HS-5 (cell line): ENCODE measurements around the gene PAGR1.
"Not testable (repeated sequence)": the region's sequence is repeated elsewhere in the genome, so short reads cannot be mapped to it uniquely, and the experiment has no call there.

Experiments used
- DNase-seq: peaks from one replicate; pipeline ENCODE4 v3.0.0-alpha.2; 2012; ENCODE audit warnings: low read depth

The PAGR1 gene

DNA sequence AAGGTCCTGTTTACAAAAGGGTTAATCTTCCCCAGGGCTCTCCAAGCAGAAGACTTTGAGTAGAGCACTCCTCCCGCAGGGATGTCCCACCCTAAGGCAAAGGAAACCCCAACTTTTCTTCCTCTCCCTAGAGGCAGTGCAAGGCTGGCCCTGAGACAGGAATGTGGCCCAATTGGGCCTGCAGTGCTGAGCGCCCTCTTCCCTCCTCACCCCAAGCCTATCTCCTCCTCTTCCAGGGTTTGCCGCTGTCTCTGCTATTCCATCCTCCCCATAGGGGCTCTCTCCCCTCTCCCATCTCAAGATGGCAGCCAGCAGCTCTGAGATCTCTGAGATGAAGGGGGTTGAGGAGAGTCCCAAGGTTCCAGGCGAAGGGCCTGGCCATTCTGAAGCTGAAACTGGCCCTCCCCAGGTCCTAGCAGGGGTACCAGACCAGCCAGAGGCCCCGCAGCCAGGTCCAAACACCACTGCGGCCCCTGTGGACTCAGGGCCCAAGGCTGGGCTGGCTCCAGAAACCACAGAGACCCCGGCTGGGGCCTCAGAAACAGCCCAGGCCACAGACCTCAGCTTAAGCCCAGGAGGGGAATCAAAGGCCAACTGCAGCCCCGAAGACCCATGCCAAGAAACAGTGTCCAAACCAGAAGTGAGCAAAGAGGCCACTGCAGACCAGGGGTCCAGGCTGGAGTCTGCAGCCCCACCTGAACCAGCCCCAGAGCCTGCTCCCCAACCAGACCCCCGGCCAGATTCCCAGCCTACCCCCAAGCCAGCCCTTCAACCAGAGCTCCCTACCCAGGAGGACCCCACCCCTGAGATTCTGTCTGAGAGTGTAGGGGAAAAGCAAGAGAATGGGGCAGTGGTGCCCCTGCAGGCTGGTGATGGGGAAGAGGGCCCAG, 3.0 kb upstream of the PAGR1 start:
- no peak for DNase-seq

- no peak for DNase-seq
Observed at GRCh38 chr16:29813644-29814562, 2.0 kb upstream of the PAGR1 start.

DNA sequence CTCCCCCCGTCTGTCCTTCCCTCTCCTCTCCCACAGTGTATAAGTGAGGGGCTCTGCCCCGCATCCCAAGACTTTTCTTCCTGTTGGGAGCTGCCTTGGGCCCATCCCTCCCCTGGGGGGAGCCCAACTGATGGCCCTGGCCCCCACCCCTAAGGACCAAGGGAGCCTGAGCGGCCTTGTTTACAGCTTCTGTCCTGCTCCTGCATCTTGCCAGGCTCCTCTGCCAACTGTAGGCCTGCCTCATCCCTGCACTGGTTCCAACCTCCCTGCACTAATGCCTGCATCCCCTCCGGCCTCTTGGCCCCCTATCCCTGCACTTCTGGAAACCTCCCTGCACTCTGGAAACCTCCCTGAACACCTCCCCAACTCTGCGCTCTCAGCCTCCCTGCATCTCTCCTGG, 1.4 kb upstream of the PAGR1 start:
- no peak for DNase-seq

DNA sequence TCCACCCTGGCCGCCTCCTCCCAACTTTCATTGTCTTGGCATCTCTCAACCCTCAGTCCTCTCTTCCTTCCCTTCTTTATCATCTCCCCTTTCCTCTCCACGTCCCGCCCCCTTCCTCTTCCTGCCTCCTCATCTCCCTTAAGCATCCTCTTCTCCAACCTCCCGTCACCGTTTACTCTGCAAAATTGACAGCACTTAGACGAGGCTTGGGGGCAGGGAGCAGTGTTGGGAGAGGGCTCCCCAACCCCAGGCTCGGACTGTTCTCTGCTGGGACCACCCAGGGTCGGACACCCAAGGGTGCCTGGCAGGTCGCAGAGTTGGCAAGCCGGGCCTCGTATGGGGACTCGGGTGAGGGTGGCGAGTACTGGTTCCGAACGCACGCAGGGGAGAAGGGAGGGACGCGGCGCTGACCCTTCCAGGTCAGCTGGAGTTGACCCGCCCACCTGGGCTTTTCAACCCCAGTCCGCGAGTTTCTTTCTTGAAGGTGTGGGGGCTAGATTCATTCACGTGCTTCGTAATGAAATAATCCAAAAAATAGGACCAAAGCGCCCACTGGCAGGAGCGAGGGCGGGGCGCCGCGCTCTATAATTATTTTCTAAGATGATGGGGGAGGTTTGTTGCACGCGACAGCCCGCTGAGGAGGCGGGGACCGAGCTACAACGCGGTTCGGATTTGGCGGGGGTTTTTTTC, 775 bp upstream of the PAGR1 start:
- no peak for DNase-seq

GRCh38 chr16:29816694-29817441, 916 bp downstream of the PAGR1 start:
- no peak for DNase-seq

- DNase-seq: no peak
Observed at GRCh38 chr16:29818082-29818481, 2.1 kb downstream of the PAGR1 start.

GRCh38 chr16:29819506-29819905, 3.6 kb downstream of the PAGR1 start:
- DNase-seq: no peak

DNA sequence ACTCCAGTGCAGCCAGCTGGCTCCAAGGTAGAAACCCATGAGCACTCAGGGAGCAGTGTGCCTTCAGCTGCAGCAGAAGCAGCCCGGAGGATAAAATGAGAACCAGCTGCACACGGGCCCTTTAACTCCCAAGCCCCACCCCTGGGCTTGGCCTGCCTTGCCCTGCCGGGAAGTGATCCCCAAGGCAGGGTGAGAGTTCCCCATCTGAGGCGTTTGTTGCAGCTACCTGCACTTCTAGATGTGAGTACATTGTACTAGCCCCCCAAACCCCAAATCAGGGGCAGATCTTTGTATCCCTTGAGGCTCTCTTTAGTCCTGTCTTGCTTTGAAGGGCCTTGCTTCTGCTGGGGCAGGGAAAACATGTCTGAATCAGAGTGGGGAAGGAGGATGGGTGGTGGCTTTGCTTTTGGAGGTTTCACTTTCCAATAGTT, 4.3 kb downstream of the PAGR1 start, which contains the start of gene MVP:
Gene MVP (plus strand): TSS at position 192 of the 431 bp plus-strand sequence. CDS start 10,088 bp downstream, outside the sequence.
- DNase-seq: no peak

- DNase-seq: no peak
Observed at GRCh38 chr16:29820730-29821642, 5.0 kb downstream of the PAGR1 start.

- DNase-seq: no peak
Observed at GRCh38 chr16:29821643-29822115, 5.7 kb downstream of the PAGR1 start.

DNA sequence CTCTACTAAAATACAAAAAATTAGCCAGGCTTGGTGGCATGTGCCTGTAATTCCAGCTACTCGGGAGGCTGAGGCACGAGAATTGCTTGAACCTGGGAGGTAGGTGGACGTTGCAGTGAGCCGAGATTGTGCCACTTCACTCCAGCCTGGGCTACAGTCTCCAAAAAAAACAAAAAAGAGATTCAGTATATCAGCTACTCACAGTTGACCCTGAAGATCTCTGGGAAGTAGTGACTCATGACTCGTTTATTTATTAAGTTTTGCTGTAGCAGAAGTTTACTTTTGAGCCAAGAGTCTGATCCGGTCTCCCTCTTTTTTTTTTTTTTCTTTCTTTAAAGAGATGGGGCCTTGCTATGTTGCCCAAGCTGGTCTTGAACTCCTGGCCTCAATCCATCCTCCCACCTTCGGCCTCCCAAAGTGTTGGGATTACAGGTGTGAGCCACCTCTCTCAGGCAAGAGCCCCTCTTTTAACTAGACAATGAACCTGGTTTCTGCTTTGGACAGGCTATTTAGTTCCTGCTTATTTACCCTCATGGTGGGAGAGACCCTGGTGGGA, 8.7 kb downstream of the PAGR1 start:
- no peak for DNase-seq

DNA sequence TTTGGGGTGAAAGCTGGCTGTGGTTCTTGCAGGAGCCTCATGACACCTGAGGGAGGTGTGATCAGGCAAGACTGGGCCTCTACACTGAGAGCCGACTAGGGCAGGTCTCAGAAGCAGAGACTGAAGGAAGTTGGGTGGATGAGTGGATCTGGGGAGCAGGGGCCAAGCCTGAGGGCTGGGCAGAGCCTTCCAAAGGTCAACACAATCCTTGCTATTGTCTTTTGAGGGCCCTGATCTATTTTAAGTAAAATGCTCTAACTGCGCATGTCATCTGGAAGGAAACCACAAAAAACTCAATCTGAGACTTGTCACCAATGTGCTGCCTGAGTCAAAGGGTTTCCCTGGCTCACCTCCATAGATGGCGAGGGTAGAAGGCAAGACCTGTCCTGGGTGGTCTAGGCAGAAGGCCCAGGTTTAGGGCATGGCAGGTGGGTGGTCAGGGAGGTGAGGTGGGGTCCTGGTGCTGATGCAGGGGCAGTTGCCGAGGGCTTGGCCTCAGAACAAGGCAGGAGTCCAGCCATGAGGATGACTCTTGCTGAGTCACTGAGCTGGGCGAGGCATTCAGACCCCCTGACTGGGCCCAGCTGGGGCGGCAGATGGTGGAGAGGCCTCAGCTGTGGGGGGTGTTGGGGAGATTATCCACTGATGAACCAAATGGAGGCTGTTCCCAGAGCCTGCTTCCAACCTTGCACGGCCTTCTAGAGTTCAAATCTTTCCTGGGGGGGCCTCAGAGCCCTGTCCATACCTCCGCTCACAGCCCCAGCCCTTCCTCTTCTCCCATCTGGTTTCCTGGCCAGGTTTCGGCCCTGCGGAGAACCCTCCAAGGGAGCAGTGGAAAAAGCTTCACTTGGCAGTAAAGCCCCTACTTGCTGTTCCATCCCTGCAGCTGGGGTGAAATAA, 9.4 kb downstream of the PAGR1 start:
- DNase-seq: peak; percentile 89

- no peak for DNase-seq
Observed at GRCh38 chr16:29826342-29826695, 10.4 kb downstream of the PAGR1 start.

- DNase-seq: no peak
Observed at GRCh38 chr16:29830774-29831173, 14.8 kb downstream of the PAGR1 start.

- no peak for DNase-seq
Observed at GRCh38 chr16:29831490-29831889, 15.5 kb downstream of the PAGR1 start.

GRCh38 chr16:29833219-29833618, 17.3 kb downstream of the PAGR1 start:
- DNase-seq: not testable (repeated sequence)

GRCh38 chr16:29834079-29834478, 18.1 kb downstream of the PAGR1 start:
- DNase-seq: no peak

DNA sequence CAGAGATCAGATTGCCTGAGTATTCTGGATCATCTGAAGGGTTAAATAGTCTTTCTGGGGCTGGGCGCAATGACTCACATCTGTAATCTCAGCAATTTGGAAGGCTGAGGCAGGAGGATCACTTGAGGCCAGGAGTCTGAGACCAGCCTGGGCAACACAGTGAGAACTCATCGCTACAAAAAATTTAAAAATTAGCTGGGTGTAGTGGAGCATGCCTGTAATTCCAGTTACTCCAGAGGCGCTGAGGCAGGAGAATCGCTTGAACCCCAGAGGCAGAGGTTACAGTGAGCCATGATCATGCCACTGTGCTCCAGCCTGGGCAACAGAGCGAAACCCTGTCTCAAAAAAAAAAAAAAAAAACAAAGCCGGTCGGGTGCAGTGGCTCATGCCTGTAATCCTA, 20.0 kb downstream of the PAGR1 start:
- DNase-seq: no peak

- DNase-seq: no peak
Observed at GRCh38 chr16:29836623-29837022, 20.7 kb downstream of the PAGR1 start.
